Coronary artery (tissue), 2 donors: ENCODE data around the gene EFCAB12.

Experiments used
- DNase-seq: peaks from one replicate; pipeline ENCODE4 v3.0.0-alpha.2; 2017; ENCODE audit warnings: low spot score
- H3K27ac ChIP-seq, 2 donors: fragments of 200-600 bp; sonication (generic); one replicate each; pipeline ENCODE4 v1.5.1; 2016 to 2019
- H3K4me3 ChIP-seq: fragments of 200-600 bp; sonication (generic); 2 replicates; pipeline ENCODE4 v1.5.1; 2016; ENCODE audit warnings: mild to moderate bottlenecking, moderate library complexity
- CTCF ChIP-seq: fragments of 200-600 bp; sonication (generic); IDR thresholded peaks from one replicate; pipeline ENCODE4 v1.5.1; 2019; ENCODE audit warnings: antibody characterized with exemption

Gene EFCAB12

DNA sequence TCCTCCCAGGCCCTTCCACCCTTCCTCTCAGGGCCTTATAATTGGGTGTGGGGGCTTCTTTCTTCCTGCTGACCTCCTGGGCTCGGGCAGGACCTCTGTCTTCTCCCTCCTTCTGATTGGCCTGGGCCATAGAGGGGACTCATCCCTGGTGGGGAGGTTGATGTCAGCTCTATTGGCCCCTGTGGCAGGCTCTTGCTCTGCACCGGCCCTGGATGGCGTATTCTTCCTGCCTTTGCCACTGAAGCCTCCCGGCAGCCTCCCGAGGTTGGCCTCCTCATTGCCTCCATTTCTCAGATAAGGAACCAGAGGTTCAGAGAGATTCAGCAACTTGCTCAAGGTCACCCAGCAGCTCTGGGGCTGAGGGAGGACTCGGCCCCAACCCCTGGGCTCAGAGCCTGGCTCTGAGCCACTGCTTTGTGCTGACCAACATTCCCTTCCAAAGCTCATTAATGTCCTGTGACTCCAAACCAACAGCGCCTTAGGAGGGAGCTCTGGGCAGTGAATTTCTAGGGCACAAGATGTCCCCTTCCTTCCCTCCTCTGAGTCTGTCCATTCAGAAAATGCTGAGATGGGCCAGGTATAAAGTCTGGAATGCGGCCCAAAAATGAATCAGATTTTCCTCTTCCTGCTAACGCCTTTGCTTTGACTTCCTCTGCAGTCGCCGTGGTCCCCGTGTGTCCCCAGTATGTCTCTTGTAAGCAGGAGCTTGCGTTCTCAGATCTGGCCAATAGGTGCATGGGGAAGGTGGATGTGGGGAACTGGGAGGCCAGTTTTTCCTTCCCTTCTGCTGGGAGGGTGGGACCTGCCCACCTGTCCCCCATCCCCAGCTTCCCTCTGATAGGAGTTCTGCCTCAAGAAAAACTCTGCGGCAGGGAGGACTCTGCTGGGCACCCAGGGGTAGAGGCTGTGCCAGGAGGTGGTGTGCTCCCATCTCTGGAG lies 75.5 kb downstream of the EFCAB12 start:
- no peak overlapping the region for H3K4me3 ChIP-seq
- no peak for TF ChIP-seq CTCF
- DNase-seq: no peak
- peak overlapping the region in 1 of 2 donors; percentile 16 for H3K27ac ChIP-seq

- H3K4me3 ChIP-seq: no peak overlapping the region
- DNase-seq: no peak
- H3K27ac ChIP-seq: no peak overlapping the region
- TF ChIP-seq CTCF: no peak
Measured at GRCh38 chr3:129352045-129352444, 76.4 kb downstream of the EFCAB12 start.
